K562 (cell line): ENCODE data around the gene RING1. TPM values are rescaled to one million over a fixed set of nuclear protein-coding genes. Genes with fewer than 3 reads are reported as not detected.
A peak's percentile ranks its signal among the peaks of the same experiment; 100 is the strongest.

Experiments
- ATAC-seq: fragments of 200-7000 bp; cut with Tn5 transposase; 3 replicates; pipeline ENCODE4 v1.9.1; 2020; ENCODE audit warnings: moderate library complexity
- BruUV-seq: library from RNA; stranded (reverse); fragments of 400-500 nt; replicated peaks from 2 replicates; lab custom pipeline; 2021; lab: Mats Ljungman, UMichigan
- CTCF ChIA-PET: fragments of 300-600 bp; formaldehyde crosslinking; extraction: SDS; loops from one replicate; lab custom pipeline; 2021; ENCODE audit warnings: low intra/inter-chr PET ratio; lab: Yijun Ruan, JAX
- POLR2A ChIA-PET: fragments of 300-600, 350-650 bp; sonication (Branson Sonifier 250); formaldehyde crosslinking; extraction: SDS; loops from one replicate; lab custom pipeline; 2021; ENCODE audit warnings: antibody characterized with exemption, inconsistent platforms; lab: Yijun Ruan, JAX
- DNase-seq, 4 experiments: peaks; one replicate each; pipeline versions ENCODE4 v3.0.0 to v3.0.0-alpha.2; 2011 to 2018; ENCODE audit warnings: low spot score in 3 of 4, mixed read lengths in 3 of 4; ENCODE audit errors: extremely low read depth in 1 of 4
- FAIRE-seq: peaks from 2 replicates; lab custom pipeline; 2011; peaks lifted over from hg19 to GRCh38; lab: Jason Lieb, UNC
- H2AFZ ChIP-seq: 2 replicates; pipeline ENCODE4 v1.6.0; 2011; ENCODE audit warnings: low read depth, low read length, control low read depth, inconsistent platforms
- H3K27ac ChIP-seq: fragments of 200-600 bp; 3 replicates; pipeline ENCODE4 v1.8.0; 2011; ENCODE audit warnings: low read depth, mild to moderate bottlenecking, control low read depth, inconsistent platforms, low read length, moderate library complexity, mixed read lengths; ENCODE audit errors: extremely low read depth
- H3K27me3 ChIP-seq, 2 experiments: fragments of 300-600 bp in 1 of 2; 2 replicates in 1 of 2; 3 replicates in 1 of 2; pipeline versions ENCODE4 v1.6.0 to v1.8.0; 2011; ENCODE audit warnings: inconsistent platforms in 2 of 2, low read length in 2 of 2, mild to moderate bottlenecking in 1 of 2, mixed read lengths in 1 of 2, moderate library complexity in 1 of 2; ENCODE audit not compliant: control insufficient read depth in 2 of 2, insufficient read depth in 2 of 2
- H3K36me3 ChIP-seq: fragments of 300-600 bp; 3 replicates; pipeline ENCODE4 v1.8.0; 2011; ENCODE audit warnings: mild to moderate bottlenecking, low read length, inconsistent platforms; ENCODE audit not compliant: control insufficient read depth, insufficient read depth
- H3K4me1 ChIP-seq, 2 experiments: fragments of 200-600 bp in 1 of 2; replicated peaks in 1 of 2; 2 replicates in 1 of 2; 3 replicates in 1 of 2; pipeline versions ENCODE4 v1.5.1 to v1.8.0; 2011; ENCODE audit warnings: inconsistent platforms in 2 of 2, low read length in 2 of 2, mild to moderate bottlenecking in 1 of 2, mixed read lengths in 1 of 2, moderate library complexity in 1 of 2; ENCODE audit not compliant: control insufficient read depth in 2 of 2, insufficient read depth in 2 of 2
- H3K4me2 ChIP-seq: 2 replicates; pipeline ENCODE4 v1.6.1; 2011; ENCODE audit warnings: low read length, control low read depth, inconsistent platforms, mixed read lengths; ENCODE audit not compliant: insufficient read depth
- H3K4me3 ChIP-seq: fragments of 200-600 bp; sonication (generic), shearing (Covaris generic); 2 replicates; pipeline ENCODE4 v1.5.1; 2016; ENCODE audit warnings: control low read depth, inconsistent platforms
- H3K79me2 ChIP-seq: fragments of 200-600 bp; 3 replicates; pipeline ENCODE4 v1.8.0; 2011; ENCODE audit warnings: low read length, inconsistent platforms; ENCODE audit not compliant: control insufficient read depth, insufficient read depth
- H3K9ac ChIP-seq, 2 experiments: 2 replicates each; pipeline versions ENCODE4 v1.6.0 to v1.6.1; 2011; ENCODE audit warnings: low read depth in 2 of 2, low read length in 2 of 2, control low read depth in 1 of 2, inconsistent platforms in 1 of 2, mild to moderate bottlenecking in 1 of 2, mixed read lengths in 1 of 2; ENCODE audit not compliant: insufficient read depth in 1 of 2
- H3K9me1 ChIP-seq: one replicate; pipeline ENCODE4 v1.6.0; 2011; ENCODE audit warnings: inconsistent platforms, mild to moderate bottlenecking, low read length, moderate library complexity; ENCODE audit not compliant: control insufficient read depth, insufficient read depth
- H3K9me3 ChIP-seq: replicated peaks from 2 replicates; pipeline ENCODE4 v1.5.1; 2011; ENCODE audit warnings: low read depth, low read length, inconsistent platforms; ENCODE audit not compliant: control insufficient read depth, insufficient read depth
- H4K20me1 ChIP-seq: replicated peaks from 2 replicates; pipeline ENCODE4 v1.6.1; 2011; ENCODE audit warnings: low read length, inconsistent platforms, mixed read lengths; ENCODE audit not compliant: control insufficient read depth, insufficient read depth
- CCNT2 ChIP-seq: IDR thresholded peaks from 2 replicates; pipeline ENCODE4 v1.6.1; 2011; ENCODE audit warnings: borderline replicate concordance, low read depth, mild to moderate bottlenecking, moderate library complexity, mixed read lengths, low read length; ENCODE audit not compliant: insufficient read length; ENCODE audit errors: extremely low read depth
- CHCHD3 ChIP-seq: fragments of 250-450 bp; sonication (Bioruptor Pico); IDR thresholded peaks from 2 replicates; pipeline ENCODE4 v2.1.2; 2022; ENCODE audit warnings: mild to moderate bottlenecking
- DACH1 ChIP-seq: fragments of 450-650 bp; IDR thresholded peaks from 2 replicates; pipeline ENCODE4 v1.6.1; 2018; ENCODE audit not compliant: partially characterized antibody
- ELF4 ChIP-seq: fragments of 450-650 bp; formaldehyde crosslinking; IDR thresholded peaks from 2 replicates; pipeline ENCODE4 v1.4.0; 2022; ENCODE audit warnings: missing genetic modification characterization
- ETV1 ChIP-seq: fragments of 450-650 bp; conservative IDR thresholded peaks from 2 replicates; pipeline ENCODE4 v1.6.1; 2016; ENCODE audit warnings: missing genetic modification characterization, control low read depth, low read depth, missing compliant biosample characterization
- FOXM1 ChIP-seq, 2 experiments: fragments of 450-650 bp in 1 of 2; sonication (generic) in 1 of 2; formaldehyde crosslinking in 1 of 2; IDR thresholded peaks; 2 replicates each; pipeline versions ENCODE4 v1.6.1 to v1.9.0; 2017 to 2022; ENCODE audit warnings: low read depth in 2 of 2, mild to moderate bottlenecking in 2 of 2, missing genetic modification reagents in 1 of 2, moderate library complexity in 1 of 2
- FUS ChIP-seq: fragments of 200-400 bp; formaldehyde crosslinking; optimal IDR thresholded peaks from 2 replicates; pipeline ENCODE3; 2017; ENCODE audit warnings: low read depth, low read length
- RCOR1 ChIP-seq, 2 experiments: IDR thresholded peaks; 2 replicates each; pipeline ENCODE4 v1.6.1; 2012; ENCODE audit warnings: low read depth in 2 of 2, low read length in 2 of 2, borderline replicate concordance in 1 of 2, improper control_type of control experiment in 1 of 2
- SRSF7 ChIP-seq: fragments of 200-400 bp; formaldehyde crosslinking; optimal IDR thresholded peaks from 2 replicates; pipeline ENCODE3; 2017; ENCODE audit warnings: mild to moderate bottlenecking, low read depth, low read length
- TCFL5 ChIP-seq: fragments of 250-450 bp; sonication (Bioruptor Pico); conservative IDR thresholded peaks from 2 replicates; pipeline ENCODE4 v1.6.1; 2021; ENCODE audit warnings: mild to moderate bottlenecking, moderate library complexity, matching md5 sums
- ZNF121 ChIP-seq: sonication (generic); formaldehyde crosslinking; conservative IDR thresholded peaks from 2 replicates; pipeline ENCODE4 v1.8.0; 2022; ENCODE audit warnings: missing genetic modification reagents
- WGBS: fragments of 100-300 bp; shearing (Covaris generic); methylation state at CpG from one replicate; pipeline ENCODE4 v1.1.6; 2016; ENCODE audit warnings: low coverage, mixed read lengths; ENCODE audit not compliant: insufficient coverage; ENCODE audit errors: missing lambda C conversion rate; 5-methylcytosine and 5-hydroxymethylcytosine counted together
- in situ Hi-C: fragments of 300-500 bp; cut with MboI; formaldehyde crosslinking; loops from 4 replicates; pipeline ENCODE4 v1.15.0; 2018; ENCODE audit warnings: inconsistent platforms, mixed read lengths
- intact Hi-C: fragments of 100-400 bp; cut with micrococcal nuclease; formaldehyde crosslinking; loops from 2 replicates; pipeline ENCODE4 v1.14.2; 2022
- polyA plus RNA-seq, 8 experiments: library from polyadenylated mRNA; depleted of rRNA in 4 of 8; stranded (reverse) in 5 of 8; unstranded in 3 of 8; fragments of >200 nt; fragmentation: Nextera tagmentation in 2 of 8; fragmentation: Illumina TruSeq in 1 of 8; extraction: Ambion mirVana in 2 of 8; extraction: Trizol in 1 of 8; gene quantifications; 2 replicates each; pipeline versions ENCODE4 v1.2.1 to v1.2.3, GENCODE V29; 2011 to 2014; ENCODE audit warnings: inconsistent platforms in 1 of 8, missing spikeins in 1 of 8
- total RNA-seq, 7 experiments: library from RNA; depleted of rRNA in 6 of 7; stranded (reverse); fragments of >200 nt in 6 of 7; fragmentation: Illumina TruSeq in 2 of 7; extraction: Trizol in 2 of 7; gene quantifications; 2 replicates each; pipeline versions ENCODE4 v1.2.1 to v1.2.3, GENCODE V29; 2011 to 2021; ENCODE audit warnings: low replicate concordance in 1 of 7
- TF ChIP-seq, protein P1 (sequence below): sonication (generic); formaldehyde crosslinking; IDR thresholded peaks from 2 replicates; pipeline ENCODE4 v1.8.0; 2023; ENCODE audit warnings: mild to moderate bottlenecking, missing genetic modification reagents
- TF ChIP-seq, protein P2 (sequence below): IDR thresholded peaks from 2 replicates; pipeline ENCODE4 v1.6.1; 2016; ENCODE audit warnings: missing genetic modification characterization, missing compliant biosample characterization

Gene RING1
- total and polyA plus RNA-seq, 9 of the 15 experiments (the other 6 are each of a cell fraction or from before 2014, with no cell fraction given) = 4.2 to 59.1 (median 36.9) TPM

DNA sequence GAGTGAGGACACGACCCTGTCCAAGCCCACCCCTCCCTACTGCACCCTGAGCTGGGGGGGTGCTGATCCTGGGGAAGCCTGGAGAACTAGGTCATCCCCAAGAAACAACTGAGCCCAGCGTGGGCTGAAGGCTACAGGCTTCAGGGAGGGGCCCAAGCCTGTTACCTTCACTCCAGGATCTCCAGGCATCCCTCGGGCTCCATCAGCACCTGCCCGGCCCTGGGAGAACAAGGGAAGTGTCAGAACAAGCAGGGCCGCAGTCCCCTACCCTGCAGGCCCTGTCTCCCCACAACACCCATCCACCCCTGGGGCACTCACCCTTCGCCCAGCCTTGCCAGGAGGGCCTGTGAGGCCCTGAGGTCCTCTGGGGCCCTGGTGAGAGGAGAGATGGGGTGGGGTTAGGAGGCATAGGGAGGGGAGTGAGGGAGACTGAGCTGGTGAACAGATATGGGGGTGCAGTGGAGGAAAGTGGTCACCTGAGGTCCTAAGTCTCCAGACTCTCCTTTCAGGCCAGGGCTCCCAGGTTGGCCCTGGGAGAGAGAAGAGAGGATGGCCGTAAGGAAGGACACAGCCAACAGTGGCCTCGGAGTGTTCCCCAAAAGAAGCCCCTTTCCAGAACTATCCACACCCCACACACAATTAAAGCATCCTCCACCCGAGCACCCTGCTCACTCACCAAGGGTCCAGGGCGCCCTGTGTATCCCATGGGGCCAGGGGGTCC lies 29.4 kb upstream of the RING1 start:
- WGBS = 15% methylated on average over 10 of the region's 10 CpGs
- Histone ChIP-seq H3K27me3 (peaks cover 3 to 18% of the 10 kb centered on the region in 2 experiments; a peak in 4 of 5 replicates), H4K20me1 (no peaks in the 10 kb centered on the region), H3K4me3 (no peak overlapping the region), H3K4me1 (no peaks in the 10 kb centered on the region), H3K4me2 (no peak overlapping the region), H3K36me3 (no peaks in the 10 kb centered on the region), H3K9ac (peak overlapping the region in 1 of 2 experiments; percentile 38; a peak in 2 of 4 replicates), H3K9me1 (no peaks in the 10 kb centered on the region), H3K79me2 (no peaks in the 10 kb centered on the region), H3K9me3 (peaks cover 12% of the 10 kb centered on the region), H3K27ac (no peak overlapping the region), H2AFZ (no peak overlapping the region)
- TF ChIP-seq, protein P1, sequence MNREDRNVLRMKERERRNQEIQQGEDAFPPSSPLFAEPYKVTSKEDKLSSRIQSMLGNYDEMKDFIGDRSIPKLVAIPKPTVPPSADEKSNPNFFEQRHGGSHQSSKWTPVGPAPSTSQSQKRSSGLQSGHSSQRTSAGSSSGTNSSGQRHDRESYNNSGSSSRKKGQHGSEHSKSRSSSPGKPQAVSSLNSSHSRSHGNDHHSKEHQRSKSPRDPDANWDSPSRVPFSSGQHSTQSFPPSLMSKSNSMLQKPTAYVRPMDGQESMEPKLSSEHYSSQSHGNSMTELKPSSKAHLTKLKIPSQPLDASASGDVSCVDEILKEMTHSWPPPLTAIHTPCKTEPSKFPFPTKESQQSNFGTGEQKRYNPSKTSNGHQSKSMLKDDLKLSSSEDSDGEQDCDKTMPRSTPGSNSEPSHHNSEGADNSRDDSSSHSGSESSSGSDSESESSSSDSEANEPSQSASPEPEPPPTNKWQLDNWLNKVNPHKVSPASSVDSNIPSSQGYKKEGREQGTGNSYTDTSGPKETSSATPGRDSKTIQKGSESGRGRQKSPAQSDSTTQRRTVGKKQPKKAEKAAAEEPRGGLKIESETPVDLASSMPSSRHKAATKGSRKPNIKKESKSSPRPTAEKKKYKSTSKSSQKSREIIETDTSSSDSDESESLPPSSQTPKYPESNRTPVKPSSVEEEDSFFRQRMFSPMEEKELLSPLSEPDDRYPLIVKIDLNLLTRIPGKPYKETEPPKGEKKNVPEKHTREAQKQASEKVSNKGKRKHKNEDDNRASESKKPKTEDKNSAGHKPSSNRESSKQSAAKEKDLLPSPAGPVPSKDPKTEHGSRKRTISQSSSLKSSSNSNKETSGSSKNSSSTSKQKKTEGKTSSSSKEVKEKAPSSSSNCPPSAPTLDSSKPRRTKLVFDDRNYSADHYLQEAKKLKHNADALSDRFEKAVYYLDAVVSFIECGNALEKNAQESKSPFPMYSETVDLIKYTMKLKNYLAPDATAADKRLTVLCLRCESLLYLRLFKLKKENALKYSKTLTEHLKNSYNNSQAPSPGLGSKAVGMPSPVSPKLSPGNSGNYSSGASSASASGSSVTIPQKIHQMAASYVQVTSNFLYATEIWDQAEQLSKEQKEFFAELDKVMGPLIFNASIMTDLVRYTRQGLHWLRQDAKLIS (CRISPR knock-in tag) = no peak
- no peak for TF ChIP-seq RCOR1 (IDR thresholded peaks at IDR 0.05; ENCODE audit: borderline replicate concordance in 1 of 2, low read depth in 2 of 2, low read length in 2 of 2)
- TF ChIP-seq FOXM1 (IDR thresholded peaks at IDR 0.05; ENCODE audit: low read depth) = no peak
- TF ChIP-seq FOXM1 (CRISPR knock-in tag; IDR thresholded peaks at IDR 0.05; ENCODE audit: low read depth) = no peak
- TF ChIP-seq, protein P2, sequence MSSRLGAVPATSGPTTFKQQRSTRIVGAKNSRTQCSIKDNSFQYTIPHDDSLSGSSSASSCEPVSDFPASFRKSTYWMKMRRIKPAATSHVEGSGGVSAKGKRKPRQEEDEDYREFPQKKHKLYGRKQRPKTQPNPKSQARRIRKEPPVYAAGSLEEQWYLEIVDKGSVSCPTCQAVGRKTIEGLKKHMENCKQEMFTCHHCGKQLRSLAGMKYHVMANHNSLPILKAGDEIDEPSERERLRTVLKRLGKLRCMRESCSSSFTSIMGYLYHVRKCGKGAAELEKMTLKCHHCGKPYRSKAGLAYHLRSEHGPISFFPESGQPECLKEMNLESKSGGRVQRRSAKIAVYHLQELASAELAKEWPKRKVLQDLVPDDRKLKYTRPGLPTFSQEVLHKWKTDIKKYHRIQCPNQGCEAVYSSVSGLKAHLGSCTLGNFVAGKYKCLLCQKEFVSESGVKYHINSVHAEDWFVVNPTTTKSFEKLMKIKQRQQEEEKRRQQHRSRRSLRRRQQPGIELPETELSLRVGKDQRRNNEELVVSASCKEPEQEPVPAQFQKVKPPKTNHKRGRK (tag) = no peak
- no peak for TF ChIP-seq ETV1
- no peak for TF ChIP-seq ZNF121 (CRISPR knock-in tag)
- no peak for TF ChIP-seq CHCHD3
- TF ChIP-seq FUS = no peak
- no peak for TF ChIP-seq SRSF7
- TF ChIP-seq ELF4 (CRISPR knock-in tag) = no peak
- TF ChIP-seq TCFL5 (CRISPR knock-in tag) = no peak
- TF ChIP-seq DACH1 = no peak
- no peak for TF ChIP-seq CCNT2
- ATAC-seq (no peak), FAIRE-seq (no peak), DNase-seq (no peak)
- in situ Hi-C loops (no loop called here), intact Hi-C loops (no loop called here)
- BruUV-seq = no TSS peak
- ChIA-PET CTCF (no interaction called here), POLR2A (no interaction called here)
